Measurements from ENCODE around the gene LSM3.

GRCh38 chr3:14231998-14232501 is 53.4 kb downstream of the LSM3 start:
- TF ChIP-seq CTCF (IDR thresholded peaks at IDR 0.05) = no peak
- no peak for TF ChIP-seq POLR2A (IDR thresholded peaks at IDR 0.05)

Measured in adrenal gland (tissue), 5 donors.